Keratinocyte (primary cell): ENCODE results near the gene SYNJ2. TPM values are rescaled to one million over a fixed set of nuclear protein-coding genes. Genes with fewer than 3 reads are reported as not detected.

Source experiments
- DNase-seq: peaks from one replicate; pipeline ENCODE4 v3.0.0-alpha.2; 2011; ENCODE audit warnings: low read depth, missing footprints, low spot score
- FAIRE-seq: peaks from 2 replicates; lab custom pipeline; 2011; peaks lifted over from hg19 to GRCh38; lab: Jason Lieb, UNC
- H2AFZ ChIP-seq: 2 replicates; pipeline ENCODE4 v1.6.0; 2012; ENCODE audit warnings: low read length, control low read depth, inconsistent platforms; ENCODE audit not compliant: control insufficient read depth
- H3K27ac ChIP-seq: 2 replicates; pipeline ENCODE4 v1.5.1; 2011; ENCODE audit warnings: low read length; ENCODE audit not compliant: control insufficient read depth, insufficient read depth
- H3K27me3 ChIP-seq: 3 replicates; pipeline ENCODE4 v1.6.0; 2011; ENCODE audit warnings: low read length; ENCODE audit not compliant: control insufficient read depth, insufficient read depth; ENCODE audit errors: extremely low read depth
- H3K36me3 ChIP-seq, 2 experiments: 2 replicates in 1 of 2; 3 replicates in 1 of 2; pipeline ENCODE4 v1.5.1; 2011; ENCODE audit warnings: low read length in 2 of 2, mild to moderate bottlenecking in 1 of 2; ENCODE audit not compliant: control insufficient read depth in 2 of 2, insufficient read depth in 2 of 2; ENCODE audit errors: extremely low read depth in 1 of 2
- H3K4me1 ChIP-seq: 3 replicates; pipeline ENCODE4 v1.5.1; 2011; ENCODE audit warnings: low read length; ENCODE audit not compliant: control insufficient read depth, insufficient read depth; ENCODE audit errors: extremely low read depth
- H3K4me2 ChIP-seq: 3 replicates; pipeline ENCODE4 v1.6.0; 2011; ENCODE audit warnings: low read depth, low read length; ENCODE audit not compliant: control insufficient read depth, insufficient read depth; ENCODE audit errors: extremely low read depth
- H3K4me3 ChIP-seq, 3 experiments: fragments of 200-600 bp in 1 of 3; sonication (generic) in 1 of 3; 2 replicates in 2 of 3; 3 replicates in 1 of 3; pipeline ENCODE4 v1.5.1; 2011 to 2016; ENCODE audit warnings: low read length in 3 of 3, mild to moderate bottlenecking in 3 of 3, control low read depth in 2 of 3, inconsistent platforms in 1 of 3, low read depth in 1 of 3, mixed read lengths in 1 of 3, mixed run types in 1 of 3, moderate library complexity in 1 of 3; ENCODE audit not compliant: control insufficient read depth in 2 of 3, insufficient read depth in 2 of 3; ENCODE audit errors: extremely low read depth in 1 of 3
- H3K79me2 ChIP-seq: 2 replicates; pipeline ENCODE4 v1.6.0; 2012; ENCODE audit warnings: low read length; ENCODE audit not compliant: control insufficient read depth, insufficient read depth
- H3K9ac ChIP-seq: 3 replicates; pipeline ENCODE4 v1.6.0; 2011; ENCODE audit warnings: low read length; ENCODE audit not compliant: control insufficient read depth, insufficient read depth; ENCODE audit errors: extremely low read depth
- H3K9me1 ChIP-seq: 3 replicates; pipeline ENCODE4 v1.6.0; 2011; ENCODE audit warnings: low read length; ENCODE audit not compliant: control insufficient read depth, insufficient read depth; ENCODE audit errors: extremely low read depth
- H3K9me3 ChIP-seq: 2 replicates; pipeline ENCODE4 v1.5.1; 2012; ENCODE audit warnings: low read depth, low read length; ENCODE audit not compliant: control insufficient read depth
- H4K20me1 ChIP-seq: 3 replicates; pipeline ENCODE4 v1.6.0; 2011; ENCODE audit warnings: low read length; ENCODE audit not compliant: control insufficient read depth, insufficient read depth; ENCODE audit errors: extremely low read depth
- CTCF ChIP-seq, 3 experiments: IDR thresholded peaks in 1 of 3; conservative IDR thresholded peaks in 1 of 3; optimal IDR thresholded peaks in 1 of 3; 2 replicates in 2 of 3; 3 replicates in 1 of 3; pipeline versions ENCODE3 to v1.5.1; 2011; ENCODE audit warnings: low read length in 3 of 3, mild to moderate bottlenecking in 3 of 3, moderate library complexity in 2 of 3, control low read depth in 1 of 3, inconsistent platforms in 1 of 3; ENCODE audit not compliant: insufficient read depth in 2 of 3; ENCODE audit errors: extremely low read depth in 1 of 3
- EZH2 ChIP-seq: IDR thresholded peaks from one replicate; pipeline ENCODE4 v1.6.1; 2012; ENCODE audit warnings: inconsistent platforms, mild to moderate bottlenecking, low read length, moderate library complexity
- dilution Hi-C: fragments of 300-500 bp; cut with MboI; formaldehyde crosslinking; loops from one replicate; pipeline ENCODE4 v1.7.0; 2020; ENCODE audit warnings: low sequenced_read_pairs; ENCODE audit not compliant: extremely low pct_ligation_motif_present
- polyA plus RNA-seq, 5 experiments: library from polyadenylated mRNA; depleted of rRNA in 3 of 5; stranded (reverse) in 3 of 5; stranded (forward) in 1 of 5; unstranded in 1 of 5; fragments of >200 nt; gene quantifications; 1 replicate in 1 of 5; 2 replicates in 3 of 5; 3 replicates in 1 of 5; pipeline versions ENCODE4 v1.2.1 to v1.2.3, GENCODE V29; 2011 to 2012; ENCODE audit warnings: missing spikeins in 2 of 5, low read depth in 1 of 5, low replicate concordance in 1 of 5

The SYNJ2 gene
- polyA plus RNA-seq, 1 donor (not counting 4 experiments of a cell fraction or from before 2014, with no cell fraction given), result 8.6 TPM

- no peak overlapping the region for H3K4me3 ChIP-seq
- H3K27me3 ChIP-seq, result no peaks in the 10 kb centered on the region
- peaks cover 0 to 10% of the 10 kb centered on the region in 2 experiments for H3K36me3 ChIP-seq
- no peaks in the 10 kb centered on the region for H3K79me2 ChIP-seq
- FAIRE-seq, result no peak
- H3K4me2 ChIP-seq, result no peak overlapping the region
- H3K9me1 ChIP-seq, result no peaks in the 10 kb centered on the region
- H3K9me3 ChIP-seq, result no peaks in the 10 kb centered on the region
- TF ChIP-seq CTCF (optimal IDR thresholded peaks at IDR 0.05 in 1 of 3, IDR thresholded peaks at IDR 0.05 in 1 of 3, conservative IDR thresholded peaks at IDR 0.05 in 1 of 3; ENCODE audit: extremely low read depth in 1 of 3, insufficient read depth in 2 of 3, low read length in 3 of 3) (no peak), EZH2 (no peak)
- H3K4me1 ChIP-seq, result peaks cover 7% of the 10 kb centered on the region
- dilution Hi-C loops, result no loop called here
- DNase-seq, result no peak
- no peak overlapping the region for H3K9ac ChIP-seq
- no peaks in the 10 kb centered on the region for H4K20me1 ChIP-seq
- H3K27ac ChIP-seq, result no peak overlapping the region
- H2AFZ ChIP-seq, result no peak overlapping the region
Measured at GRCh38 chr6:158033077-158033750, 51.6 kb downstream of the SYNJ2 start.

- no peak for TF ChIP-seq EZH2
- TF ChIP-seq CTCF (optimal IDR thresholded peaks at IDR 0.05 in 1 of 3, IDR thresholded peaks at IDR 0.05 in 1 of 3, conservative IDR thresholded peaks at IDR 0.05 in 1 of 3; ENCODE audit: extremely low read depth in 1 of 3, insufficient read depth in 2 of 3, low read length in 3 of 3), result no peak
- Histone ChIP-seq H3K27me3 (no peaks in the 10 kb centered on the region), H3K27ac (no peak overlapping the region), H3K36me3 (peaks cover 0 to 10% of the 10 kb centered on the region in 2 experiments), H3K9me3 (no peaks in the 10 kb centered on the region), H4K20me1 (no peaks in the 10 kb centered on the region), H3K79me2 (no peaks in the 10 kb centered on the region), H3K4me1 (peaks cover 7% of the 10 kb centered on the region), H3K9me1 (no peaks in the 10 kb centered on the region), H2AFZ (no peak overlapping the region), H3K4me2 (no peak overlapping the region), H3K9ac (no peak overlapping the region), H3K4me3 (no peak overlapping the region)
- no peak for FAIRE-seq
- dilution Hi-C loops, result no loop called here
- no peak for DNase-seq
Measured at GRCh38 chr6:158033751-158034702, 52.4 kb downstream of the SYNJ2 start.
